K562 (cell line): ENCODE results near the gene LRRC41. TPM values are rescaled to one million over a fixed set of nuclear protein-coding genes. Genes with fewer than 3 reads are reported as not detected.

ENCODE experiments used
- ATF7 ChIP-seq: fragments of 450-650 bp; IDR thresholded peaks from 2 replicates; pipeline ENCODE4 v1.7.1; 2014; ENCODE audit warnings: mild to moderate bottlenecking, moderate library complexity
- BRCA1 ChIP-seq, 2 experiments: fragments of 450-650 bp in 1 of 2; sonication (generic) in 1 of 2; formaldehyde crosslinking in 1 of 2; IDR thresholded peaks; 2 replicates each; pipeline versions ENCODE4 v1.5.0 to v1.6.1; 2017 to 2020; ENCODE audit warnings: mild to moderate bottlenecking in 1 of 2, missing genetic modification reagents in 1 of 2
- EGR1 ChIP-seq: fragments of 450-650 bp; conservative IDR thresholded peaks from 2 replicates; pipeline ENCODE4 v1.6.1; 2017; ENCODE audit warnings: mild to moderate bottlenecking
- HNRNPLL ChIP-seq: fragments of 200-400 bp; formaldehyde crosslinking; IDR thresholded peaks from 2 replicates; pipeline ENCODE4 v1.6.1; 2017; ENCODE audit warnings: low read length, low read depth, mild to moderate bottlenecking; ENCODE audit not compliant: poor library complexity, severe bottlenecking
- ILF3 ChIP-seq: fragments of 450-650 bp; IDR thresholded peaks from 2 replicates; pipeline ENCODE4 v1.6.1; 2018; ENCODE audit warnings: antibody characterized with exemption, mild to moderate bottlenecking, moderate library complexity, borderline replicate concordance
- RCOR1 ChIP-seq, 2 experiments: IDR thresholded peaks; 2 replicates each; pipeline ENCODE4 v1.6.1; 2012; ENCODE audit warnings: low read depth in 2 of 2, low read length in 2 of 2, borderline replicate concordance in 1 of 2, improper control_type of control experiment in 1 of 2
- SRSF3 ChIP-seq: fragments of 200-400 bp; formaldehyde crosslinking; IDR thresholded peaks from 2 replicates; pipeline ENCODE4 v1.6.1; 2016; ENCODE audit warnings: mild to moderate bottlenecking, low read length, moderate library complexity; ENCODE audit not compliant: insufficient read depth
- TEAD1 ChIP-seq, 2 experiments: fragments of 450-650 bp in 1 of 2; sonication (generic) in 1 of 2; formaldehyde crosslinking; IDR thresholded peaks; 2 replicates each; pipeline versions ENCODE4 v1.4.0 to v1.8.0; 2020 to 2022; ENCODE audit warnings: mild to moderate bottlenecking in 2 of 2, missing genetic modification reagents in 1 of 2
- ZNF124 ChIP-seq: sonication (generic); formaldehyde crosslinking; IDR thresholded peaks from 2 replicates; pipeline ENCODE4 v1.8.1; 2022; ENCODE audit warnings: missing genetic modification reagents
- polyA plus RNA-seq, 8 experiments: library from polyadenylated mRNA; depleted of rRNA in 4 of 8; stranded (reverse) in 5 of 8; unstranded in 3 of 8; fragments of >200 nt; fragmentation: Nextera tagmentation in 2 of 8; fragmentation: Illumina TruSeq in 1 of 8; extraction: Ambion mirVana in 2 of 8; extraction: Trizol in 1 of 8; gene quantifications; 2 replicates each; pipeline versions ENCODE4 v1.2.1 to v1.2.3, GENCODE V29; 2011 to 2014; ENCODE audit warnings: inconsistent platforms in 1 of 8, missing spikeins in 1 of 8
- total RNA-seq, 7 experiments: library from RNA; depleted of rRNA in 6 of 7; stranded (reverse); fragments of >200 nt in 6 of 7; fragmentation: Illumina TruSeq in 2 of 7; extraction: Trizol in 2 of 7; gene quantifications; 2 replicates each; pipeline versions ENCODE4 v1.2.1 to v1.2.3, GENCODE V29; 2011 to 2021; ENCODE audit warnings: low replicate concordance in 1 of 7
- TF ChIP-seq, protein P1 (sequence below): fragments of 450-650 bp; IDR thresholded peaks from 2 replicates; pipeline ENCODE4 v1.6.1; 2018; ENCODE audit not compliant: partially characterized antibody
- TF ChIP-seq, protein P2 (sequence below): fragments of 450-650 bp; IDR thresholded peaks from 2 replicates; pipeline ENCODE4 v1.6.1; 2016; ENCODE audit warnings: mild to moderate bottlenecking, moderate library complexity

Gene LRRC41
- total and polyA plus RNA-seq, 9 of the 15 experiments (the other 6 are each of a cell fraction or from before 2014, with no cell fraction given): 10.5 to 64.7 (median 44.2) TPM

DNA sequence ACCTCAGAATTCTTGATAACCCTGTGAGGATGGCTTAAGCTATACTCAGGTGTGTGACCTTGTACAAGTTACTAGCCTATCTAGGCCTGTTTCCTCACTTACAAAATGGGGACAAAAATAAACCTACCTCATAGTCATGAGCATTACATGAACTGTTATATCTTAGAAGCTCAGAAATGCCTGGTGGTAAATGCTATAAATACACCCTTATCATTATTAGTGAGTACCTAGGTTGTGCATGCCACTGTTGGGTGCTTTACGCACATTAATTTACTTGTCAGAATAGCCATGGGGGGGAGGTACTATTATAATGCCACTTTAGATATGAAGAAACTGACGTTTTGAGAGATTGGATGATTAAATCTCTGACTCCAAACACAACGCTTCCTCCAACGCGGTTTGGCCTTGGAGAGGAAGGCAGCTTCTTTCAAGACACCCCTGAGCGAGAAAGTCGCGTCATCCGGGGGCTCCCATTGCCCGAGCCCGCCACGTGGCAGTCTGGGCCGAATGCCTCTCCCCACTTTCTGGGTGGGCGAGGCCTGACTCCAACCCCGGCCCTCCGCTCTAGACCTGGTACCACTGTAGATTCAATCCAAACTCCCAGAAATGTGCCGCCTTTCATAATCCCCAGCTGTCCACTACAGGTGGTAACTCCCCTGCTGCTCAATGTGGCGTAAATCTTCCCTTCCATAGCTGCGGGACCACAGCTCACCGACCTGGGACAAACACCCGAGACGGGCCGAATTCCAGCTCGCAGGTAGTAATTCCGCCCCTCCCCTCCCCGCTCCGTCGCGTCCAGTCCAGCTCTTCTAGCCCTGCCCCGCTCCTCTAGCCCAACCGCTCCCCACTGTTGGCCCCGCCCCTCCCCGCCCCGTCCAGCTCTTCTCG is 56.6 kb downstream of the LRRC41 start (continued):
- TF ChIP-seq SRSF3 (no peak), TEAD1 (CRISPR knock-in tag; IDR thresholded peaks at IDR 0.05) (peak; percentile 52 to 71; a peak in 1 of 4 replicates), HNRNPLL (no peak), RCOR1 (IDR thresholded peaks at IDR 0.05; ENCODE audit: borderline replicate concordance in 1 of 2, low read depth in 2 of 2, low read length in 2 of 2) (no peak; a peak in 1 of 4 replicates), ATF7 (peak; percentile 29; the same call in 1 of the 2 replicates), ILF3 (no peak), BRCA1 (IDR thresholded peaks at IDR 0.05) (no peak), BRCA1 (CRISPR knock-in tag; IDR thresholded peaks at IDR 0.05) (peak; percentile 35; the same call in 1 of the 2 replicates), EGR1 (no peak), ZNF124 (CRISPR knock-in tag) (no peak)
- TF ChIP-seq, protein P1, sequence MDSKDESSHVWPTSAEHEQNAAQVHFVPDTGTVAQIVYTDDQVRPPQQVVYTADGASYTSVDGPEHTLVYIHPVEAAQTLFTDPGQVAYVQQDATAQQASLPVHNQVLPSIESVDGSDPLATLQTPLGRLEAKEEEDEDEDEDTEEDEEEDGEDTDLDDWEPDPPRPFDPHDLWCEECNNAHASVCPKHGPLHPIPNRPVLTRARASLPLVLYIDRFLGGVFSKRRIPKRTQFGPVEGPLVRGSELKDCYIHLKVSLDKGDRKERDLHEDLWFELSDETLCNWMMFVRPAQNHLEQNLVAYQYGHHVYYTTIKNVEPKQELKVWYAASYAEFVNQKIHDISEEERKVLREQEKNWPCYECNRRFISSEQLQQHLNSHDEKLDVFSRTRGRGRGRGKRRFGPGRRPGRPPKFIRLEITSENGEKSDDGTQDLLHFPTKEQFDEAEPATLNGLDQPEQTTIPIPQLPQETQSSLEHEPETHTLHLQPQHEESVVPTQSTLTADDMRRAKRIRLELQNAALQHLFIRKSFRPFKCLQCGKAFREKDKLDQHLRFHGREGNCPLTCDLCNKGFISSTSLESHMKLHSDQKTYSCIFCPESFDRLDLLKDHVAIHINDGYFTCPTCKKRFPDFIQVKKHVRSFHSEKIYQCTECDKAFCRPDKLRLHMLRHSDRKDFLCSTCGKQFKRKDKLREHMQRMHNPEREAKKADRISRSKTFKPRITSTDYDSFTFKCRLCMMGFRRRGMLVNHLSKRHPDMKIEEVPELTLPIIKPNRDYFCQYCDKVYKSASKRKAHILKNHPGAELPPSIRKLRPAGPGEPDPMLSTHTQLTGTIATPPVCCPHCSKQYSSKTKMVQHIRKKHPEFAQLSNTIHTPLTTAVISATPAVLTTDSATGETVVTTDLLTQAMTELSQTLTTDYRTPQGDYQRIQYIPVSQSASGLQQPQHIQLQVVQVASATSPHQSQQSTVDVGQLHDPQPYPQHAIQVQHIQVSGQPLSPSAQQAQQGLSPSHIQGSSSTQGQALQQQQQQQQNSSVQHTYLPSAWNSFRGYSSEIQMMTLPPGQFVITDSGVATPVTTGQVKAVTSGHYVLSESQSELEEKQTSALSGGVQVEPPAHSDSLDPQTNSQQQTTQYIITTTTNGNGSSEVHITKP: peak; percentile 65
- TF ChIP-seq, protein P2, sequence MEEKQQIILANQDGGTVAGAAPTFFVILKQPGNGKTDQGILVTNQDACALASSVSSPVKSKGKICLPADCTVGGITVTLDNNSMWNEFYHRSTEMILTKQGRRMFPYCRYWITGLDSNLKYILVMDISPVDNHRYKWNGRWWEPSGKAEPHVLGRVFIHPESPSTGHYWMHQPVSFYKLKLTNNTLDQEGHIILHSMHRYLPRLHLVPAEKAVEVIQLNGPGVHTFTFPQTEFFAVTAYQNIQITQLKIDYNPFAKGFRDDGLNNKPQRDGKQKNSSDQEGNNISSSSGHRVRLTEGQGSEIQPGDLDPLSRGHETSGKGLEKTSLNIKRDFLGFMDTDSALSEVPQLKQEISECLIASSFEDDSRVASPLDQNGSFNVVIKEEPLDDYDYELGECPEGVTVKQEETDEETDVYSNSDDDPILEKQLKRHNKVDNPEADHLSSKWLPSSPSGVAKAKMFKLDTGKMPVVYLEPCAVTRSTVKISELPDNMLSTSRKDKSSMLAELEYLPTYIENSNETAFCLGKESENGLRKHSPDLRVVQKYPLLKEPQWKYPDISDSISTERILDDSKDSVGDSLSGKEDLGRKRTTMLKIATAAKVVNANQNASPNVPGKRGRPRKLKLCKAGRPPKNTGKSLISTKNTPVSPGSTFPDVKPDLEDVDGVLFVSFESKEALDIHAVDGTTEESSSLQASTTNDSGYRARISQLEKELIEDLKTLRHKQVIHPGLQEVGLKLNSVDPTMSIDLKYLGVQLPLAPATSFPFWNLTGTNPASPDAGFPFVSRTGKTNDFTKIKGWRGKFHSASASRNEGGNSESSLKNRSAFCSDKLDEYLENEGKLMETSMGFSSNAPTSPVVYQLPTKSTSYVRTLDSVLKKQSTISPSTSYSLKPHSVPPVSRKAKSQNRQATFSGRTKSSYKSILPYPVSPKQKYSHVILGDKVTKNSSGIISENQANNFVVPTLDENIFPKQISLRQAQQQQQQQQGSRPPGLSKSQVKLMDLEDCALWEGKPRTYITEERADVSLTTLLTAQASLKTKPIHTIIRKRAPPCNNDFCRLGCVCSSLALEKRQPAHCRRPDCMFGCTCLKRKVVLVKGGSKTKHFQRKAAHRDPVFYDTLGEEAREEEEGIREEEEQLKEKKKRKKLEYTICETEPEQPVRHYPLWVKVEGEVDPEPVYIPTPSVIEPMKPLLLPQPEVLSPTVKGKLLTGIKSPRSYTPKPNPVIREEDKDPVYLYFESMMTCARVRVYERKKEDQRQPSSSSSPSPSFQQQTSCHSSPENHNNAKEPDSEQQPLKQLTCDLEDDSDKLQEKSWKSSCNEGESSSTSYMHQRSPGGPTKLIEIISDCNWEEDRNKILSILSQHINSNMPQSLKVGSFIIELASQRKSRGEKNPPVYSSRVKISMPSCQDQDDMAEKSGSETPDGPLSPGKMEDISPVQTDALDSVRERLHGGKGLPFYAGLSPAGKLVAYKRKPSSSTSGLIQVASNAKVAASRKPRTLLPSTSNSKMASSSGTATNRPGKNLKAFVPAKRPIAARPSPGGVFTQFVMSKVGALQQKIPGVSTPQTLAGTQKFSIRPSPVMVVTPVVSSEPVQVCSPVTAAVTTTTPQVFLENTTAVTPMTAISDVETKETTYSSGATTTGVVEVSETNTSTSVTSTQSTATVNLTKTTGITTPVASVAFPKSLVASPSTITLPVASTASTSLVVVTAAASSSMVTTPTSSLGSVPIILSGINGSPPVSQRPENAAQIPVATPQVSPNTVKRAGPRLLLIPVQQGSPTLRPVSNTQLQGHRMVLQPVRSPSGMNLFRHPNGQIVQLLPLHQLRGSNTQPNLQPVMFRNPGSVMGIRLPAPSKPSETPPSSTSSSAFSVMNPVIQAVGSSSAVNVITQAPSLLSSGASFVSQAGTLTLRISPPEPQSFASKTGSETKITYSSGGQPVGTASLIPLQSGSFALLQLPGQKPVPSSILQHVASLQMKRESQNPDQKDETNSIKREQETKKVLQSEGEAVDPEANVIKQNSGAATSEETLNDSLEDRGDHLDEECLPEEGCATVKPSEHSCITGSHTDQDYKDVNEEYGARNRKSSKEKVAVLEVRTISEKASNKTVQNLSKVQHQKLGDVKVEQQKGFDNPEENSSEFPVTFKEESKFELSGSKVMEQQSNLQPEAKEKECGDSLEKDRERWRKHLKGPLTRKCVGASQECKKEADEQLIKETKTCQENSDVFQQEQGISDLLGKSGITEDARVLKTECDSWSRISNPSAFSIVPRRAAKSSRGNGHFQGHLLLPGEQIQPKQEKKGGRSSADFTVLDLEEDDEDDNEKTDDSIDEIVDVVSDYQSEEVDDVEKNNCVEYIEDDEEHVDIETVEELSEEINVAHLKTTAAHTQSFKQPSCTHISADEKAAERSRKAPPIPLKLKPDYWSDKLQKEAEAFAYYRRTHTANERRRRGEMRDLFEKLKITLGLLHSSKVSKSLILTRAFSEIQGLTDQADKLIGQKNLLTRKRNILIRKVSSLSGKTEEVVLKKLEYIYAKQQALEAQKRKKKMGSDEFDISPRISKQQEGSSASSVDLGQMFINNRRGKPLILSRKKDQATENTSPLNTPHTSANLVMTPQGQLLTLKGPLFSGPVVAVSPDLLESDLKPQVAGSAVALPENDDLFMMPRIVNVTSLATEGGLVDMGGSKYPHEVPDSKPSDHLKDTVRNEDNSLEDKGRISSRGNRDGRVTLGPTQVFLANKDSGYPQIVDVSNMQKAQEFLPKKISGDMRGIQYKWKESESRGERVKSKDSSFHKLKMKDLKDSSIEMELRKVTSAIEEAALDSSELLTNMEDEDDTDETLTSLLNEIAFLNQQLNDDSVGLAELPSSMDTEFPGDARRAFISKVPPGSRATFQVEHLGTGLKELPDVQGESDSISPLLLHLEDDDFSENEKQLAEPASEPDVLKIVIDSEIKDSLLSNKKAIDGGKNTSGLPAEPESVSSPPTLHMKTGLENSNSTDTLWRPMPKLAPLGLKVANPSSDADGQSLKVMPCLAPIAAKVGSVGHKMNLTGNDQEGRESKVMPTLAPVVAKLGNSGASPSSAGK: peak; percentile 76
